HG02840 (cell line): ENCODE measurements around the gene JAM2.
"Not testable (repeated sequence)": the region's sequence is repeated elsewhere in the genome, so short reads cannot be mapped to it uniquely, and the experiment has no call there.

ENCODE experiments used
- ATAC-seq: cut with Tn5 transposase; IDR thresholded peaks from one replicate; pipeline ENCODE4 v1.9.1; 2021; ENCODE audit warnings: mild to moderate bottlenecking, moderate library complexity, moderate number of reproducible peaks; ENCODE audit not compliant: unreplicated experiment, low FRiP score

Gene JAM2

DNA sequence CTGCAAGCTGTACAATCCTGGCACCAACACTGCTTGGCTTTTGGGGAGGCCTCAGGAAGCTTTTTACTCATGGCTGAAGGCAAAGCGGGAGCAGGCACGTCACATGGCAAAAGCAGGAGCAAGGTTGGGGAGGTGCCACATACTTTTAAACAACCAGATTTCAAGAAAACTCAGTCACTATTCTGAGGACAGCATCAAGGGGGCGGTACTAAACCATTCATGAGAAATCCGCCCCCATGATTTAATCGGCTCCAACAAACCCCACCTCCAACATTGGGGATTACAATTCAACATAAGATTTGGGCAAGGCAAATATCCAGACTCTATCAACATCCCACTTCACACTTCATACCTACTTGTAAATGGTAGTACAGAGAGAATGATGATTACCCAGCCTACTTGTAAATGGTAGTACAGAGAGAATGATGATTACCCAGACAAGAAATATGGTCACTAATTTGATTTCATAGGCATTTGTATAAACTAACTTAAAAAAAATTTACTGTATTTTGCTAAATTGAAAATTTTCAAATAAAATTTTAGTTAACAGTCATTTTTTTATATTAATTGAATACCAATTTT lies 70.7 kb downstream of the JAM2 start:
- no peak for ATAC-seq

DNA sequence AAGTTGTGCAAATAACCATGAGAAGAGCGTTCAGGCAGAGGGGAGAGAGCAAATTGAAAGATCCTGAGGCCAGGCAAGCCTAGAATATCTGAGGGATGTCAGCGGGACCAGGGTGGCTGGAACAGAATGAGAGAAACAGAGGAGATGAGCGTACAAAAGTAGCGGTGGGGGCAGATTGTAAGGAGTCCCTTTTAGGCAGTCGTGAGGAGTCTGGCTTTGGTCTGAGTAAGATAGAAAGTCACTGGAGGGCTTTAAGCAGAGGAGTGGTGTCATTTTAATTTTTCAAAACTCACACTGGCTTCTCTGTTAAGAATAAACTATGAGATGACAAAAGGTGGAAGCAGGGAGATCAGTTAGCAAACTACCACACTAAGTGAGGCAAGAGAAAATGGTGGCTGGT lies 71.5 kb downstream of the JAM2 start:
- ATAC-seq = no peak

DNA sequence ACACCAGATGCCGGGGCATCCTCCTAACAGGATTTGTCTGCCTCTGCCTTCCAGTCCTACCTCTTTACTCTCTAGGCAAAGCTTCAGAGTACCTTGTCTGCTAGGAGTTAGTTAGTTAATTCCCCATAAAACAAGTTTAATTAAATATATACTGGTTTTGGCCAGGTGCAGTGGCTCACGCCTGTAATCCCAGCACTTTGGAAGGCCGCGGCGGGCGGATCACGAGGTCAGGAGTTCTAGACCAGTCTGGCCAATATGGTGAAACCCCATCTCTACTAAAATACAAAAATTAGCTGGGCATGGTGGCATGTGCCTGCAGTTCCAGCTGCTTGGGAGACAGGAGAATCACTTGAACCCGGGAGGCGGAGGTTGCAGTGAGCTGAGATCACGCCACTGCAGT lies 75.0 kb downstream of the JAM2 start:
- not testable (repeated sequence) for ATAC-seq

DNA sequence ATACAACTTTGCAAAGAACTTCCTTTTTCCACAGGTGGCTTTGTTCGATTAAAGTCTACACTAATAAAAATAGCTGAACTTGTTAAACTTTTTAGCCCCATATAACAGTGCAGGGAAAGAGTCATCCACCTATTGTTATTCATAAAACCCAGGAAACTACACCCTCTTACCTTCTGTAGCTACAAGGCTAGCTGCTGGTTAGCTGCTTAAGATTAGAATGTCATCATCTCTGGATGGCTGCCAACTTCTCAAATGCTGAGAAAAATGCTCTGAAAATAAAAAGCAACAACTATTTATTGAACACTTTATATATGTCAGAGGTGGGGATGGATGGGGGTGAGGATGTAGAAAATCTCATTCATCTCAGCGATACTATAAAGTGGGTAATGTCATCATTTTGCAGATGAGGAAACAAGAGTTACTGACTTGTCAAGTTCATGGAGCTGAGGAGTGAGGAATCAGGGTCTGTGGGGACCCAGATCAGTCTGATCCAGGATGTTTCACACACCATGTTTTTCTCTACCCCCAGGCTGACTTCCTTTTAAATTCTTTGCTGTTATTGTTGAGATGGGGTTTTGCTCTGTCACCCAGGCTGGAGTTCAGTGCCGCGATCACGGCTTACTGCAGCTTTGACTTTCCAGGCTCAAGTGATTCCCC lies 78.6 kb downstream of the JAM2 start:
- ATAC-seq = no peak

DNA sequence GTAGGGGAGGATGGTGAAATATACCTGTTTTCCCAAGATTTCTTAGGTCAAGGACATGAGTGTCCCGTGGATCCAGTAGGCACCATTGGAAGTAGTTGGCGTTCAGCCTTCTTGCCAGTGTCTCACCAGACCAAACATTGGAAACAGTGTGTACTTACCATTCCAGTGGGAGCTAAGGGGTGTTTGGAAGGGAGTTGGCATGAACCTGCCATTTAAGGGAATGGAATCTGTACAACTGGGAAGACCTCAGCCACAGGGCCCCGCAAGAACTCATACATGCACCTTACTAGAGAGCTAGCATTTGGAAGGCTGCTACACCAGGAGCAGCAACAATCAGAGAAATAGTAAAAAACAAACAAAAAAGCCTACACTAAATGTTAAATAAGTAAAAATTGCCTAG lies 82.9 kb downstream of the JAM2 start:
- ATAC-seq = no peak

- ATAC-seq = no peak
Observed at GRCh38 chr21:25722631-25723030, 83.6 kb downstream of the JAM2 start.

DNA sequence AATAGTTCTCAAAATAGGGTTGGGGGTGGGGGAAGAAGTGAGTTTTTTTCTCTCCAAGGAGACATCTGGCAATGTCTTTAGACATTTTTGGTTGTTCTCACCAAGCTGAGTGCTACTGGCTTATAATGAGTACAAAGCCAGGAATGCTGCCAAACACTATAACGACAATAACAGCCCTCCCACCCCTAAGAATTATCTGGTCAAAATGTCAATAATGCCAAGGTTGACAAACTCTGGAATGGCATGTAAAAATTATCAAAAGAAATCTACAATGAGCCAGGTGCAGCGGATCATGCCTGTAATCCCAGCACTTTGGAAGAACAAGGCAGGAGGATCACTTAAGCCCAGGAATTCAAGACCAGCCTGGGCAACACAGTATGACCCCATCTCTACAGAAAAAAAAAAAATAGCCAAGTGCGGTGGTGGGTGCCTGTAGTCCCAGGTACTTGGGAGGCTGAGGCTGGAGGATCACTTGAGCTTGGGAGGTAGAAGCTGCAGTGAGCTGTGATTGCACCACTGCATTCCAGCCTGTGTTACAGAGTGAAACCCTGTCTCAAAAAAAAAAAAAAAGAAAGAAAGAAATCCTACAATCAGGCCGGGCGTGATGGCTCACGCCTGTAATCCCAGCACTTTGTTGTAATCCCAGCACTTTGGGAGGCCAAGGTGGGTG lies 93.2 kb downstream of the JAM2 start:
- no peak for ATAC-seq

GRCh38 chr21:25733859-25734653 lies 95.0 kb downstream of the JAM2 start:
- peak; percentile 7 for ATAC-seq

- ATAC-seq = peak; percentile 9
Observed at GRCh38 chr21:25734654-25734903, 95.5 kb downstream of the JAM2 start.

DNA sequence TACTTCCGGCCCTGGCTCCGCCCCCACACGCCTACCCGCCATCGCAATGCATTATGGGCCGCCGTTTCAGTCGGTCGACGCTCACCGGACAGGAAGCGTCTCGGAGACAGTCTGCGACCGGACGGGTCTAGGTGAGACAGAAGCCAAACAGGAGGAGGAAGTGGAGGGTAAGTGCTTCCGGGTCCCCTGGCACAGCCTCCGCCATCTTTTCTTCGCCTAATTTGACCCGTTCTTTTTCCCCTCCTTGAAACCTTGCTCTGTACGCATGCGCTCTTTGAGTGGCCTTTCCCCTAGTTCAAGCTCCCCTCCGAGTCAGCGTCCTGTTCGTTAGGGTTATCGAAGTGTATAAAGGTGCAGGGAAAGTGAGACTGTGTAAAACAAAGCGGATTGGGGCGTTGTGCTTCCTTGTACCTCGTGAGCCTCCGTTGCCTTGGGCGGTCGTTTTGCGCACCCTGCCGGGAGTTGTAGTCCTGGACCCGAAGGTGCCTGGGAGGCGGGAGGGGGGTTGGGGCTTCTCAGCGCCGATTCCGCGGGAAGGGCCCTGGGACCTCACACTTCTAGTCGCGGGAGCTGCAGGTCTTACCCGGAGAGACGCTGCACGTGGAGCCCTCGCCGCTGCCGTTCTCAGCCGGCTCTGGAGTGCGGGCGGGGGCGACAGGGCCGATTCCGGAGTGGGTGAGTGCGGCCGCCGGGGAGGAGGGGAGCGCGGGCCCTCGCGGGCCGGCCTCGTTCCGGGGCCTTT lies 96.0 kb downstream of the JAM2 start, which contains the start of the genes ATP5PF and GABPA:
Gene ATP5PF, minus strand, starts transcription at position 1 of the 742 bp plus-strand sequence. CDS start 5,110 bp downstream, outside the sequence.
Gene GABPA, plus strand, starts transcription at position 69 of the 742 bp plus-strand sequence. CDS start 6,627 bp downstream, outside the sequence.
- ATAC-seq = peak; percentile 88

GRCh38 chr21:25735646-25736597 lies 96.9 kb downstream of the JAM2 start:
- peak; percentile 11 for ATAC-seq

DNA sequence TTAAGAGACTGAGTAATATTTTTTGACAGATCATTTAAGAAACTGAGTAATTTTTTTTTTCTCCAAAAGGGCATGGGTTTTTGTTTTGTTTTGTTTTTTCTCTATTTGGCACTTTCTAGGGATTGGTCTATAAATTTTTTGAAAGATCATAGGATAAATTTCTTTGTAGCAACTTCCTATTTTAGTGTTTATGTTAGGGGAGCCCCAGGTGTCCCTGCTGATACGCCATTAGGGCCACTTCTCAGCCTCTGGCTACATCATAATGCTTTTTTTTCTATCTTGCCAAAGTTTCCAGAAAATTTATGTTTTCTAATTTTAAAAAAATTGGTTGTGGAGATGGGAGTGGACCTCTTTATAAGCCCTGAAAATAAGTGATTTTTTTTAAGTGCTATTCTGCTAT lies 98.4 kb downstream of the JAM2 start:
- ATAC-seq = no peak

GRCh38 chr21:25742900-25743299 lies 103.8 kb downstream of the JAM2 start:
- no peak for ATAC-seq

GRCh38 chr21:25744854-25745253 lies 105.8 kb downstream of the JAM2 start:
- ATAC-seq = no peak

- ATAC-seq = no peak
Observed at GRCh38 chr21:25750085-25750484, 111.0 kb downstream of the JAM2 start.

DNA sequence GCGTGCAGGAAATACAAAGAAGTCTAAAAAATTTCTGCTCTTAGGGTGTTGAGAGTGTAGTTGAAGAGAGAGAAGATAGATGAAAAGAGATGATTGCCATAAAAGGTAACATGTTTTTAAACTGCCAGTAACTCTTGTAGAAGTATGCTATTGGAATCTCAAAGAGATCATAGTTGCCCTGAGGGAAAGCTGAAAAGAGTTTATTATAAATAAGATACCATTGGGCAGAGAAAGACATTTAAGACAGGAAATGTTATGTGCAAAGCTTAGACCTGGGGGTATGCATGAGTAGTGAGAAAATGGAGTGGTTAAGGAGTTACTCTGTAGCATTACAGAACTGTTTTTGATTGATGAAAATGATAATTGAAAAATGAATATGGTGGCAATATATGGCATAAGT lies 113.4 kb downstream of the JAM2 start:
- no peak for ATAC-seq

GRCh38 chr21:25756190-25756932 lies 117.3 kb downstream of the JAM2 start:
- ATAC-seq = no peak

DNA sequence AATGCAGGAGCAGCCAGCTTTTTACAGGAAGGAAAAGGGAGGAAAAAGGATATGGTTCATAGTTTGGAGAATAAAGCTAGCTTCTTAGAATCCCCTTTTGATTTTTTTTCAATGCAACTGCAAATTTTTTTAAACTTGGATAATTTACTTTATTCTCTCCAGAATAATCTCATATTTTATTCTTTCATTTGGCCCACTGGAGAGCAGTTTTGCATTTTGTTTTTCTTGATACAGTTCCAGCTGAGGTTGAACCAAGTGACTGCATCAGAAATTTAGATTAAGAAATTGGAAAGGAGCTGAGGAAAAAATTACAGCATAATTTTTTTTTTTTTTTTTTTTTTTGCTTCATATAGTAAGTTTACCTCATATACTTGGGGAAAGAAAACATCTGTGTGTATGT lies 118.5 kb downstream of the JAM2 start:
- ATAC-seq = no peak

GRCh38 chr21:25759573-25759972 lies 120.5 kb downstream of the JAM2 start:
- no peak for ATAC-seq
